Lower leg skin (tissue), 3 donors: ENCODE measurements around the gene TBC1D23.

ENCODE experiments used
- POLR2A ChIP-seq, 2 donors: fragments of 450-650 bp; IDR thresholded peaks; one replicate each; pipeline ENCODE4 v1.6.1; 2016 to 2017; ENCODE audit warnings: antibody characterized with exemption in 2 of 2, mild to moderate bottlenecking in 1 of 2, moderate library complexity in 1 of 2
- TF ChIP-seq, protein P1 (sequence below), 3 donors: fragments of 450-650 bp; IDR thresholded peaks; one replicate each; pipeline ENCODE4 v1.5.1; 2016; ENCODE audit warnings: antibody characterized with exemption in 3 of 3, mild to moderate bottlenecking in 3 of 3, moderate library complexity in 2 of 3

GRCh38 chr3:100277255-100277800 is 16.5 kb downstream of the TBC1D23 start:
- TF ChIP-seq POLR2A (IDR thresholded peaks at IDR 0.05), result no peak
- TF ChIP-seq, protein P1, sequence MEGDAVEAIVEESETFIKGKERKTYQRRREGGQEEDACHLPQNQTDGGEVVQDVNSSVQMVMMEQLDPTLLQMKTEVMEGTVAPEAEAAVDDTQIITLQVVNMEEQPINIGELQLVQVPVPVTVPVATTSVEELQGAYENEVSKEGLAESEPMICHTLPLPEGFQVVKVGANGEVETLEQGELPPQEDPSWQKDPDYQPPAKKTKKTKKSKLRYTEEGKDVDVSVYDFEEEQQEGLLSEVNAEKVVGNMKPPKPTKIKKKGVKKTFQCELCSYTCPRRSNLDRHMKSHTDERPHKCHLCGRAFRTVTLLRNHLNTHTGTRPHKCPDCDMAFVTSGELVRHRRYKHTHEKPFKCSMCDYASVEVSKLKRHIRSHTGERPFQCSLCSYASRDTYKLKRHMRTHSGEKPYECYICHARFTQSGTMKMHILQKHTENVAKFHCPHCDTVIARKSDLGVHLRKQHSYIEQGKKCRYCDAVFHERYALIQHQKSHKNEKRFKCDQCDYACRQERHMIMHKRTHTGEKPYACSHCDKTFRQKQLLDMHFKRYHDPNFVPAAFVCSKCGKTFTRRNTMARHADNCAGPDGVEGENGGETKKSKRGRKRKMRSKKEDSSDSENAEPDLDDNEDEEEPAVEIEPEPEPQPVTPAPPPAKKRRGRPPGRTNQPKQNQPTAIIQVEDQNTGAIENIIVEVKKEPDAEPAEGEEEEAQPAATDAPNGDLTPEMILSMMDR (IDR thresholded peaks at IDR 0.05), result no peak
